ENCODE results near the gene ADGRG3. TPM values are rescaled to one million over a fixed set of nuclear protein-coding genes. Genes with fewer than 3 reads are reported as not detected.

ADGRG3 gene
- total RNA-seq, 4 donors from 2014 or later, result 0.32 to 2.0 (median 2.0) TPM; not detected in 1

DNA sequence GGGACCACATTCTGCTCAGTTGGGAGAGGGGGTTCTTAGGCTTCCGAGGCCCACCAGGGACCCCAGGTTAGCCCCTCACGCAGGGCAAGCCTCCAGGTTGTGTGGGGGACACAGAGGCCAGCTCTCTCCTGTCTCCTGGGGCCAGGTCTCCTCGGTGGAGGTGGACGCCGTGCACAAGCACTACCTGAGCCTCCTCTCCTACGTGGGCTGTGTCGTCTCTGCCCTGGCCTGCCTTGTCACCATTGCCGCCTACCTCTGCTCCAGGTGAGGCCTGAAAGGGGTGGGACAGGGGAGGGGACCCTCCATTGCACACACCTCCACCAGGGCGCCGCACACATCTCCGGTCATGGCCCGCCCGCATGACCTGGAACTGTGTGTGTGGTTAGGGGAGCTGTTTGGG, 10.9 kb upstream of the ADGRG3 start:
- Histone ChIP-seq H3K4me3 (no peak overlapping the region), H3K9me3 (no peaks in the 10 kb centered on the region), H3K4me1 (no peaks in the 10 kb centered on the region), H3K27me3 (no peaks in the 10 kb centered on the region), H3K36me3 (peaks cover 87% of the 10 kb centered on the region), H3K27ac (no peak overlapping the region)
- no peak for DNase-seq (ENCODE audit: low spot score in 2 of 2)
- WGBS, result 91% methylated on average over 9 of the region's 13 CpGs
- no peak for TF ChIP-seq POLR2AphosphoS5 (IDR thresholded peaks at IDR 0.05)
- TF ChIP-seq EP300 (IDR thresholded peaks at IDR 0.05), result no peak
- TF ChIP-seq, protein P1, sequence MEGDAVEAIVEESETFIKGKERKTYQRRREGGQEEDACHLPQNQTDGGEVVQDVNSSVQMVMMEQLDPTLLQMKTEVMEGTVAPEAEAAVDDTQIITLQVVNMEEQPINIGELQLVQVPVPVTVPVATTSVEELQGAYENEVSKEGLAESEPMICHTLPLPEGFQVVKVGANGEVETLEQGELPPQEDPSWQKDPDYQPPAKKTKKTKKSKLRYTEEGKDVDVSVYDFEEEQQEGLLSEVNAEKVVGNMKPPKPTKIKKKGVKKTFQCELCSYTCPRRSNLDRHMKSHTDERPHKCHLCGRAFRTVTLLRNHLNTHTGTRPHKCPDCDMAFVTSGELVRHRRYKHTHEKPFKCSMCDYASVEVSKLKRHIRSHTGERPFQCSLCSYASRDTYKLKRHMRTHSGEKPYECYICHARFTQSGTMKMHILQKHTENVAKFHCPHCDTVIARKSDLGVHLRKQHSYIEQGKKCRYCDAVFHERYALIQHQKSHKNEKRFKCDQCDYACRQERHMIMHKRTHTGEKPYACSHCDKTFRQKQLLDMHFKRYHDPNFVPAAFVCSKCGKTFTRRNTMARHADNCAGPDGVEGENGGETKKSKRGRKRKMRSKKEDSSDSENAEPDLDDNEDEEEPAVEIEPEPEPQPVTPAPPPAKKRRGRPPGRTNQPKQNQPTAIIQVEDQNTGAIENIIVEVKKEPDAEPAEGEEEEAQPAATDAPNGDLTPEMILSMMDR (IDR thresholded peaks at IDR 0.05), result no peak
- no peak for TF ChIP-seq POLR2A (IDR thresholded peaks at IDR 0.05)

DNA sequence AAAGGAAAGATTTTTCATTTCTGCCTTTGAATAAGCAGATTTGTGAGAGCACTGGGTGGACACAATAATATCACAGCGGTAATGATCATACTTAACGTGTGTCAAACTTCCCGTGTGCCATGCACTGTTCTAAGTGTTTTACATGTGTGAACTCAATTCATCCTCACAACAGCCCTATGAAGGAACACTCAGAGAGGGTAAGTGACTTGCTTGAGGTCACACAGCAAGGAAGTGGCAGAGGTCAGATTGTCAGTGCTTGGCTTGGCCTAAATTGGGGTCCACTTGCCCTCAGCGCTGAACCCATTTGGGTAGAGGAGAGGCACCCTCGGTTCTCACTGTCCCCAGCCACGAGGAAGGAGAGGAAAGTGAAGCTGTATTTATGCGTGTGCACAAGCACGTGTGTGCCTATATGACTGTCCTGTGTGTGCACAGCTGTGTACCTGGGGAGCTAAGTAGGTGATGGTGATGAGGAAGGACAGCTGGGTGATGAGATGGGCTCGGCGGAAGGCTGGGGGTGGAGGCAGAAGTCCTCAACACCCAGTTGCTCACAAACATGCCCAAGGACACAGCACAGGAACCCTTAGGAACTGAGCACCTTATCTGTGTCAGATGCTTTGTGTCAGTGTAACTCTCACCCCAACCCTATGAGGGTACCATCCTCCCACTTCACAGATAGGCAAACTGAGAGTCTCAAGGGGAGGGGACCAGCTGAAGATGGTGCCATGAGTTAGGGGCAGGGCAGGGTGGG, 9.8 kb upstream of the ADGRG3 start:
- Histone ChIP-seq H3K27ac (no peak overlapping the region), H3K36me3 (peaks cover 89% of the 10 kb centered on the region), H3K4me3 (no peak overlapping the region), H3K4me1 (no peaks in the 10 kb centered on the region), H3K27me3 (no peaks in the 10 kb centered on the region), H3K9me3 (no peaks in the 10 kb centered on the region)
- TF ChIP-seq, protein P1 (IDR thresholded peaks at IDR 0.05), result no peak
- TF ChIP-seq POLR2A (IDR thresholded peaks at IDR 0.05) (no peak), EP300 (IDR thresholded peaks at IDR 0.05) (no peak), POLR2AphosphoS5 (IDR thresholded peaks at IDR 0.05) (no peak)
- WGBS, result 86% methylated on average over 10 of the region's 10 CpGs
- DNase-seq (ENCODE audit: low spot score in 2 of 2), result no peak

DNA sequence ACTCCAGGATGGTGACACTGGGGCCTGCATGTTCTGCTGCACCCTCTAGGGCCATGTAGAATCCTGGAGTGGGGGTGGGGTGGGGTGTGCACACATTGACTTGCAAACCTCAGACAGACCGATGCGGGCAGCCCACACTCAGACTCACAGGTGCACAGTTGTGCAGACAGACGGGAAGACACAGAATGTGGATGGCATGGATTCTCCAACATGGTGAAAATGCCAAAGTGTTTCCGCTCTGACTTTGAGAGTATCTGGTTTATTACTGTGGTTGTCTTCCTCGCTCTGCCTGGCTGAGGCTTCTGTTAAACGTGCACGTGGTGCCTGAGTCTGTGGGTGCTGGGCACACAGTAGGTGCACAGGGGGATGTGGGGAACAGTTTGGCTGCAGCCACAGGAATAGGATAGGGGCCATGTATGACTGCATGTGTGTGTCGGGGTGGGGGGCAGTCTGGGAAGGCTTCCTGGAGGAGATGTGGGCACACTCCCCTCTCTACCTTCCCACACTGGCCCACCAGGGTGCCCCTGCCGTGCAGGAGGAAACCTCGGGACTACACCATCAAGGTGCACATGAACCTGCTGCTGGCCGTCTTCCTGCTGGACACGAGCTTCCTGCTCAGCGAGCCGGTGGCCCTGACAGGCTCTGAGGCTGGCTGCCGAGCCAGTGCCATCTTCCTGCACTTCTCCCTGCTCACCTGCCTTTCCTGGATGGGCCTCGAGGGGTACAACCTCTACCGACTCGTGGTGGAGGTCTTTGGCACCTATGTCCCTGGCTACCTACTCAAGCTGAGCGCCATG, 9.0 kb upstream of the ADGRG3 start:
- Histone ChIP-seq H3K27me3 (no peaks in the 10 kb centered on the region), H3K27ac (no peak overlapping the region), H3K36me3 (peaks cover 92% of the 10 kb centered on the region), H3K9me3 (no peaks in the 10 kb centered on the region), H3K4me3 (no peak overlapping the region), H3K4me1 (no peaks in the 10 kb centered on the region)
- TF ChIP-seq, protein P1 (IDR thresholded peaks at IDR 0.05), result no peak
- TF ChIP-seq EP300 (IDR thresholded peaks at IDR 0.05) (no peak), POLR2A (IDR thresholded peaks at IDR 0.05) (no peak), POLR2AphosphoS5 (IDR thresholded peaks at IDR 0.05) (no peak)
- DNase-seq (ENCODE audit: low spot score in 2 of 2), result no peak
- WGBS, result 81% methylated on average over 15 of the region's 19 CpGs

DNA sequence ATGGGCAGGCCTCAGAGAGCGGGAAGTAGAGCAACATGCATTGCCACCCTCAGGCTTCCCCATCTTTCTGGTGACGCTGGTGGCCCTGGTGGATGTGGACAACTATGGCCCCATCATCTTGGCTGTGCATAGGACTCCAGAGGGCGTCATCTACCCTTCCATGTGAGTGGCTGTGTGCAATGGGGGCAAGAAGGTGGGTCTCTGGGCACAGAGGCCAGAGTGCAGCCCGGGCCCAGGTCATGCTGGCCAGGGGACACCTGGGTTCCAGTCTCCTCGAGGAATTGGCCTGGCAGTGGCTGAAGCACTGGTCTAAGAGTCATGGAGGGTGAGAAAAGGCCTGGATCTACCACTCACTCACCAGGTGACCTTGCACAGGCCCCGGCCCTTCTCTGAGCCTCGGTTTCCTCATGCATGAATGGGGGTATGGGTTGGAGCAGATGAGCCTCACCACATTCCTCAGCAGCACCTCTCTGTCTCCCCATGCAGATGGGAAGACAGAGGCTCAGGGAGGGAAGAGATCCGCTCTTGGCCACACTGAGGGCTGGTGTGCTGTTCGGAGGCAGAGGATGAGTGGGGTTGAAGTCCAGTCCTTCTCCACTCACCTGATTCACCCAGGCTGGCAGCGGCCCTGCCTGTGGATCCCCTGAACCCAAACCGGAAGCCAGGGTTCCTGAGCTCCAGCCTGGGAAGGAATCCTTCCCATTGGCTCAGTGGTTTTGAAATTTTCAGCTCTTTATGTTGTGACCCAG, 7.2 kb upstream of the ADGRG3 start:
- Histone ChIP-seq H3K9me3 (no peaks in the 10 kb centered on the region), H3K36me3 (peaks cover 89% of the 10 kb centered on the region), H3K4me1 (no peaks in the 10 kb centered on the region), H3K27ac (no peak overlapping the region), H3K4me3 (no peak overlapping the region), H3K27me3 (no peaks in the 10 kb centered on the region)
- 90% methylated on average over 8 of the region's 11 CpGs for WGBS
- DNase-seq (ENCODE audit: low spot score in 2 of 2), result no peak
- TF ChIP-seq, protein P1 (IDR thresholded peaks at IDR 0.05), result no peak
- no peak for TF ChIP-seq EP300 (IDR thresholded peaks at IDR 0.05)
- no peak for TF ChIP-seq POLR2AphosphoS5 (IDR thresholded peaks at IDR 0.05)
- TF ChIP-seq POLR2A (IDR thresholded peaks at IDR 0.05), result no peak

All from suprapubic skin (tissue), 4 donors.